ENCODE results near the gene LGALS14.

DNA sequence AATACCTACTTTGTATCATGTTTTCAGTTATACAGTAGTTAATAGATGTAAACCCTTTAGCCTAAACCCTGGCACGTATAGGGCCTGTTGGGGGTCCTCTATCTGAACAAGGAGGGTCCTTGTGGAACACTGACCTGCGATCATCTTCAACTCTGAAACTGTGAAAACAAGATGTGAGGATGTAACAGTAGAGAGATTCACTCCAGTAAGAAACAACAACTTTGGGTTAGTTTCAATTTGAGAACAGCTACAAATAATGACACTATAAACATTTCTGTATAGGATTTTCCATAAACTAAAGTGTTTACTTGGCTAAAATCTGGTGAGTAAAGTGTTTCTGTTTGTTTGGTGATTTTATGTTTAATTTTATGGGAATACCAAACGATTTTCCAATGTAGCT is 31.4 kb downstream of the LGALS14 start:
- TF ChIP-seq, protein P1, sequence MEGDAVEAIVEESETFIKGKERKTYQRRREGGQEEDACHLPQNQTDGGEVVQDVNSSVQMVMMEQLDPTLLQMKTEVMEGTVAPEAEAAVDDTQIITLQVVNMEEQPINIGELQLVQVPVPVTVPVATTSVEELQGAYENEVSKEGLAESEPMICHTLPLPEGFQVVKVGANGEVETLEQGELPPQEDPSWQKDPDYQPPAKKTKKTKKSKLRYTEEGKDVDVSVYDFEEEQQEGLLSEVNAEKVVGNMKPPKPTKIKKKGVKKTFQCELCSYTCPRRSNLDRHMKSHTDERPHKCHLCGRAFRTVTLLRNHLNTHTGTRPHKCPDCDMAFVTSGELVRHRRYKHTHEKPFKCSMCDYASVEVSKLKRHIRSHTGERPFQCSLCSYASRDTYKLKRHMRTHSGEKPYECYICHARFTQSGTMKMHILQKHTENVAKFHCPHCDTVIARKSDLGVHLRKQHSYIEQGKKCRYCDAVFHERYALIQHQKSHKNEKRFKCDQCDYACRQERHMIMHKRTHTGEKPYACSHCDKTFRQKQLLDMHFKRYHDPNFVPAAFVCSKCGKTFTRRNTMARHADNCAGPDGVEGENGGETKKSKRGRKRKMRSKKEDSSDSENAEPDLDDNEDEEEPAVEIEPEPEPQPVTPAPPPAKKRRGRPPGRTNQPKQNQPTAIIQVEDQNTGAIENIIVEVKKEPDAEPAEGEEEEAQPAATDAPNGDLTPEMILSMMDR (conservative IDR thresholded peaks at IDR 0.05), result no peak
- no peak for TF ChIP-seq ZFX (IDR thresholded peaks at IDR 0.05)
